Astrocyte of the hippocampus (primary cell): ENCODE measurements around the gene NDUFAF5.
"Not testable (repeated sequence)": the region's sequence is repeated elsewhere in the genome, so short reads cannot be mapped to it uniquely, and the experiment has no call there.

ENCODE experiments used
- DNase-seq: peaks from one replicate; pipeline ENCODE4 v3.0.0; 2011; ENCODE audit warnings: low read depth, low spot score

NDUFAF5 gene, protein sequence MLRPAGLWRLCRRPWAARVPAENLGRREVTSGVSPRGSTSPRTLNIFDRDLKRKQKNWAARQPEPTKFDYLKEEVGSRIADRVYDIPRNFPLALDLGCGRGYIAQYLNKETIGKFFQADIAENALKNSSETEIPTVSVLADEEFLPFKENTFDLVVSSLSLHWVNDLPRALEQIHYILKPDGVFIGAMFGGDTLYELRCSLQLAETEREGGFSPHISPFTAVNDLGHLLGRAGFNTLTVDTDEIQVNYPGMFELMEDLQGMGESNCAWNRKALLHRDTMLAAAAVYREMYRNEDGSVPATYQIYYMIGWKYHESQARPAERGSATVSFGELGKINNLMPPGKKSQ

DNA sequence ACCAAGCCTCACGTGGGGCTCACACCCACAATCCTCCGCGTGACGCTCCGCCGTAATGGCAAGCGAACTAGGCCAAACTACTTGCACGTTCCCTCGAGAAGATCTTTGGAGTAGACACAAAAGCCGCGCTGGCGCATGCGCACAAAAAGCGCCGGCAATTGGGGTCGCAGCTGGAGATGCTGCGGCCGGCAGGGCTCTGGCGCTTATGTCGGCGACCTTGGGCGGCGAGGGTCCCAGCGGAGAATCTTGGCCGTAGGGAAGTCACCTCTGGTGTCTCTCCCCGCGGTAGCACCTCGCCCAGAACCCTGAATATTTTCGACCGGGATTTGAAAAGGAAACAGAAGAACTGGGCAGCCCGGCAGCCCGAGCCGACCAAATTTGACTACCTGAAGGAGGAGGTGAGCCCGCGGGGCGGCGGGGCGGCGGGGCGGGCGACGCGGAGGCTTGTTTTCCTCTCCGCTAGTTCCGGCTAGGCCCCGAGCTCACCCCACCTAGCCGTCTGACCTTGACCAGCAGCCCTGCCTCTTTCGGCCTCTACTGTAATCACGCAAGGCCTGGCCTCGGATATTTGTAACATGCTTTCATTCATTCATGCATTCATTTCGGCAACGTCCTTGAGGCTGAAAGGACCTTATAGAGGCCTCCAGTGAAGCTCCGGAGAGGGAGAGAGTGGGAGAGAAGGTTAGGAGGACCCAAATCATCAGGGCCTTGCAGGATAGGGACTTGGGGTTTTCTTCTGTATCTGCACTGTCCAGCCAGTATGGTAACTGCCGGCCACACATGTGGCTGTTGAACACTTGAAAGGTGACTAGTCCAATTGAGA lies at the start of gene NDUFAF5, which contains the start of gene ESF1:
Gene NDUFAF5 (plus strand): TSS at position 136 of the 823 bp plus-strand sequence. CDS start 41 bp downstream, at position 177.
Gene ESF1 (minus strand): TSS at position 27 of the 823 bp plus-strand sequence. CDS start 1,779 bp downstream, outside the sequence.
- DNase-seq = peak; percentile 98

DNA sequence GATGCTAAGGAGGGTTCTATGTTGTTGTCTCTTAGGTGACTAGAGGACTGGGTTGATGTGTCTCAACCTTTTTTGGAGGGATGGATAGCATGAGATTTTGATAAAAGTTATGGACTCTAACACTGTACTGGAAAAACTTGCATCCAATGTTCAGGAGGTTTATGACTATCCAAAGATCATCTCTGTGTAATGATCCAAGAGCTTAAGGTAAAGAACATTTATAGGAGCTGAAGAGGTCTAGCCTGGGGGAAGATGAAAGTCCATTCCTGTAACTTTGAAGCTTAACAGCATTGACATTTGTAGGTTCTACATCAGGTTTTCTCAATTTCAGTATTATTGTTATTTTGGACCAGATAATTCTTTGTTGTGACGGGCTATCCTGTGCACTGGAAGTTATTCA lies 49.0 kb upstream of the NDUFAF5 start:
- no peak for DNase-seq

DNA sequence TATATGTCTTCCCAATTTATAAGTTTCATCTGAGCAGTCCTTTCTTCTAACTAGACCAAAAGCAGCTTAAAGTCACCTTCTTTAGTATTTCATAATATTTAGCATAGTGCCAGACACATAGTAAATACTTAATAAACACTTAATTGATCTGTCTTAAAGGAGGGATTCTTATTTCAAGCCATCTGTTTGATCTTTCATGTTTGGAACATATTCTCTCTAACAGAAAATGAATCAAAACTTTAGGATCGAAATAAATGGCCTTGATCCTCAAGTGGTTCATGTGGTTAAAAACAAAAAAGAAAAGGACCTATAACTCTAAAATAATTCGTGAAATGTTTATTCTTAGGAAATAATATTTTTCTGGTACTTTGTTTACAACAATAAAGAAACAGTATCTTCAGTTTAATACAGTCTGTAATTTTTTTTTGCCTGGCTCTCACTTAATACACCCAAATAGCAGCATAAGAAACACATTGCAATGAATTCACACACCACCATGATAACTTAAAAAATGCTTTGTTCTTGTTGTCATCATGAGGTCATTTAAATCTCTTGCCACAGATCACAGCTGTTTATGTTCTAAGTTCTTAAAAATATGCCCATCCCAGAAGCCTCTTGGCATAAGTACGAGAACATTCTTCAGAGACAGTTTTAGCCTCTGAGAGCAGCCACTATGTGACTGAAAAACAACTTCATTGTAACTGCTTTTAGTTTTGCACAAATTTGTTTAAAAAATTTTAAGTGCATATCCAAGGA lies 48.2 kb upstream of the NDUFAF5 start:
- DNase-seq = peak; percentile 68

DNA sequence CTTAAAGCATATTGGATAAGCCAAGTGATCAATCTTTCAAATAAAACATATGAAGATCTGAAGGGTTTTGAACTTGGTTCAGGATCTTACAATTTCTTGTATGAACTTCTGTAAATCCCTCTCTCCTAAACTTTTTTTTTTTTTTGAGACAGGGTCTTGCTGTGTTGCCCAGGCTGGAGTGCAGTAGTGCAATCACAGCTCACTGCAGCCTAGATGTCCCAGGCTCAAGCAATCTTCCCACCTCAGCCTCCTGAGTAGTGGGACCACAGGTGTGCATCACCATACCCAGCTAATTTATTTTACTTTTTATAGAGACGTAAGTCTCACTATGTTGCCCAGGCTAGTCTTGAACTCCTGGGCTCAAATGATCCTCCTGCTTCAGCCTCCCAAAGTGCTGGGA lies 46.6 kb upstream of the NDUFAF5 start:
- not testable (repeated sequence) for DNase-seq

DNA sequence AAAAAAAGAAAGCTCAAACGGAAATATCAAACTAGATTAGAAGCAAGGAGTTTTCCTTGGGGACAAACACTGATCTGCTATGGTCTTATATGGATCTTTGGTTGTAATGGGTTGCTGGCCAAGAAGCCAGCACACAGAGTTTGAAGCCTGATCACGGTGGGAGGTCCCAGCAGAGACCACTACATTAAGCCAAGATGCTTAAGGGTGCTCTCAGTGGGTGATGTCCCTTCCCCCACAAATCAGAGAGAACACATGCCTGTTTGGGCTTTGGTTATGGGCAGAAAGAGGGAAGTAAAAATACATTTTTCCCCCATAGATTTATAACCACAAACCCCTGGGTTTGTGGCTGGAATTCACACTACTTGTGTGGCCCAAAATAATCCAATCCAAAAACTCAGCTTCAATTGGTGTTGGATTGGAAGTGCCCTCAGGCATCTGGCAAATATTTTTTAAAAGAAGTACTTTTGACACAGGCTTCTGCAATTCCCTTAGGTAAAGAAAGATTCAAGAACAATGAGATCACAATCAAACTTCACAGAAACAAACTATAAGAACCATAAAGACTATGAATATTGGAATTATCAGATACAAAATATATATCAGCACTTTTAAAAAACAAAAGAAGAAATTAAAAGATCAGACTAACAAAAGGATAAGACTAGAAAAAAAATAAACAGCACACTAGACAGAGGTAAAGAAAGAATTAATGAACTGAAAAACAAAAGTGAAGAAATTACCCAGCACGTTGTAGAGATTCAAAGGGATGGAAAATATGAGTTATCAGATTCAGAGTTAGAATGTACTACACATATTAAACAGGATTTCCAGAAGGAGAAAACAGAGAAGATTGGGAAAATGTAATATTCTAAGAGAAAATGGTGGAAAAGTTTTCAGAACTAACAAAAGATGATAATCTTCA lies 44.8 kb upstream of the NDUFAF5 start:
- no peak for DNase-seq

DNA sequence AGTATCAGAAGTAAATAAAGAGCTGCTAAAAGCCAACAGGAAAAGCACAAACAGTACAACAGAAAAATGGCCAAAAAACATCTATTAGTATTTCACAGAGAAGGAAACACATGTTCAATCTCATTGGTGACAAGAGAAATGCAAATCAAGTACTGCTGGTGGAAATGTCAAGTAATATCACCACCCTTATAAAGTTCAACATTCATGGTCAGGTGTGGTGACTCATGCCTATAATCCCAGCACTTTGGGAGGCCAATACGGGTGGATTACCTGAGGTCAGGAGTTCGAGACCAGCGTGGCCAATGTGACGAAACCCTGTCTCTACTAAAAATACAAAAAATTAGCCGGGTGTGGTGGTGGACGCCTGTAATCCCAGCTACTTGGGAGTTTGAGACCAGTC lies 42.9 kb upstream of the NDUFAF5 start:
- DNase-seq = no peak

DNA sequence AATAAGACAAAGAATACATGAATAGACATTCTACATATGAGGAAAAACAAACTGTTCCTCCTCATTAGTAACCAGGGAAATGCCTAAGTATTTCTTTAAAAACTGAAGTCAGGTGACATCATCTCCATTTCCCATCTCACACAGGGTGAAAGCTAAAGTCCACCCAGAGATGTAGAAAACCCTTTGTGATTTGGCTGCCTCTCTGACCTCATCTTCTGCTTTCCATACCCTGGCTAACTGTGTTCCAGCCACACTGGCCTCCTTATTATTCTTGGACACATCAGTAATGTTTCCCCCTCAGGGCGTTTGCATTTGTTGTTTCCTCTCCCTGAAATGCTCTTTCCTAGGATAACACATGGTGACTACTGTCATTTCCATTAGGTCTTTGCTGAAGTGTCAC lies 40.5 kb upstream of the NDUFAF5 start:
- no peak for DNase-seq

DNA sequence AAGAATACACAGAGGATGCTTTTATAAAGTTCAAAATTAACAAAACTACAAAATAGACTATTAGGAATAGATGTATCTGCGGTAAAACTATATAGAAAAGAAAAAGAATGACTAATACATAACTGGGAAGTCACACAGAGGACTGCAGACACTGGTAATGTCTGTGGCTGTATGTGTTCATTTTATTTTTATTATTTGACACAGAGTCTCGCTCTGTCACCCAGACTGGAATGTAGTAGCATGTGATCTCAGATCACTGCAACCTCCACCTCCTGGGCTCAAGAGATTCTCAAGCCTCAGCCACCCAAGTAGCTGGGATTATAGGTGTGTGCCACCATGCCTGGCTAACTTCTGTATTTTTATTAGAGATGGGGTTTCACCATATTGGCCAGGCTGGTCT lies 39.0 kb upstream of the NDUFAF5 start:
- no peak for DNase-seq

DNA sequence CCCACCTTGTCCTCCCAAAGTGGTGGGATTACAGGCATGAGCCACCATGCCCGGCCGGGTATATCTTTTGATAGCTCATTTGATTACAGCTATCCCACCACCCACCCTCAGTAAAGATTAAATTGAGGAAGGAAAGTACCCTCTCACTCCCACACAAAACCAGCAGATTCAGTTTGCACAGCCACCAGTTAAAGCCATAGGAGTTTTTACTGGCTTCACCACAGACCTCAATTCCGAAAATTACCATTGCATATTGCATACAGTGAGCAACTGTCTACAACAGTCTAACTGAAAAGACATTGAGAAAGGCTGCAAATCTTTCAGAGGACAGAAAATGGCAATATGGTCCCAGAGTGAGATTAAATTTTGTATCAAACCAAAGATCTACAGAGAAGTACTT lies 35.0 kb upstream of the NDUFAF5 start:
- no peak for DNase-seq

DNA sequence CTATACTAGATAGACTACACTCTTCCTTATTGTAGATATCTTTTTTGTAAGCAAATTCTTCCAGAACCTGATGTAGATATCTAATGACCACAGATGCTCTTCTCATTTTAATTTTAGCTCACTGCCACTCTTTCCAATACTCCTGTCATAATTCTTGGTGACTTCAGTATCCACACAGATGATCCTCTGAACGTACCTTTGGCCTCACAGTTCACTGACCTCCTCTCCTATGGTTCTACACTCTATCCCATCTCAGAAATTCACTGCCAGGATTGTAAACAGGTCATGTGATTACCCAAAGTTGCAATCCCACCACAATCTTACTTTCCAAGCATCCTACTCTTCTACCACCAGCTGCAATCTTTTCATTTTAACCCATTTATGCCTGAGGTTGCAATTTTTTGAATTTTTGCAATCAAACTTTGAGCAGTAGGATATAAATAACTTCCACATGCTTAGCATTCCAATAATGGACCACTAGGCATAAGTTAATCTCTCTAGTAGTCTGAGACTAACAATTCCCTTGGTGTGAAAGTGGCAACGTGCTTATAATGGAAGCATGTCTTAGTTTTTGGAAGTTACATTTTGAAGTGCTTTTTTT lies 31.3 kb upstream of the NDUFAF5 start:
- DNase-seq = no peak

DNA sequence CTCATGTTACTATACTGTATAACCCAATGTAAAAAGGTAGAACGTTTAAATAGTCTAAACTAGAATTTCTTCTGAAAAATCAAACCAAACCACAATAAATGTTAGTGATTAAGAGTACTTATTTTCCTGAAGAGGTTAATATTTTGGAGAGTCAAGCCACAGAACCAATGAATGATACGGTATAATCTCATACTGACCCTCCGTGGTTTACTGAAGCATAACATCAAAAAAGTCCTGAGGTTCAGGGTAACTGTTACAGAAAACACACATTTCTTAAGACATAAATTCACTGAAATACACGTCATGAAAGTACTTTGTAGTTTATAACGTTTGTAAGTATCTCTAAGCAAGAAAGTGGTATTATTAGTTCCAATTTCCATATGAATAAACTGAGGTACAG lies 29.0 kb upstream of the NDUFAF5 start:
- DNase-seq = no peak

DNA sequence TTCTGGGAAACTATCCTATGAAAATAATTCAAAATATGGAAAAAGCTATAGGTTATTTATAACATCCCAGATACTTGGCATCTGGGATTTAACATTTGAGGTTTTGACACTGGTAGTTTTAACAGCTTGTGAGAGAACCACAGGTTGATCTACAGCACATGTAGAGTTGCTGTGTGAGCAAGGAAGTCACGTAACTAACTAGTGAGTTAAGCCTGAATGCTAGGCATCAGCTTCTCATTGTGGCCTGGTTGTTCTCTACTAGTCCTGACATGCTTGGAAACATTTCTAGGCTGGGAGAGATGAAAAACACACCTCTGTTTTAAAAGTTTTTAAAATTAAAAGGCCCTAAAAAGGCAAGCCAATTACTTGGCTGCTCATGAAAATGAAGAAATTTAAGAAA lies 28.3 kb upstream of the NDUFAF5 start:
- DNase-seq = no peak

DNA sequence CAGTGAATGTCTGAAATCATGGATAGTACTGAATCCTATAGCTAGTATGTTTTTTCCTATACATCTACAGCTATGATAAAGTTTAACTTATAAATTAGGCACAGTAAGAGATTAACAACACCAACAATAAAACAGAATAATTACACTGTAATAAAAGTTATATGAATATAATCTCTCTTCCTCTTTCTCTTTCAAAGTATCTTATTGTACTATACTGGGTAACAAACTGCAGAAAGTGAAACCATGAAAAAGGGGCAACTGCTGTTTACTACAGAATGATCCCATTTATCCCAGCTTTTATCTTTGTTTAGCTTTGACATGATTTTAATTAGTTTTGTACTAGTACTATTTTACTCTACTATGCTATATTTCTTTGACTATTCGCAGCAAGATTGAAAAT lies 25.9 kb upstream of the NDUFAF5 start:
- DNase-seq = no peak

DNA sequence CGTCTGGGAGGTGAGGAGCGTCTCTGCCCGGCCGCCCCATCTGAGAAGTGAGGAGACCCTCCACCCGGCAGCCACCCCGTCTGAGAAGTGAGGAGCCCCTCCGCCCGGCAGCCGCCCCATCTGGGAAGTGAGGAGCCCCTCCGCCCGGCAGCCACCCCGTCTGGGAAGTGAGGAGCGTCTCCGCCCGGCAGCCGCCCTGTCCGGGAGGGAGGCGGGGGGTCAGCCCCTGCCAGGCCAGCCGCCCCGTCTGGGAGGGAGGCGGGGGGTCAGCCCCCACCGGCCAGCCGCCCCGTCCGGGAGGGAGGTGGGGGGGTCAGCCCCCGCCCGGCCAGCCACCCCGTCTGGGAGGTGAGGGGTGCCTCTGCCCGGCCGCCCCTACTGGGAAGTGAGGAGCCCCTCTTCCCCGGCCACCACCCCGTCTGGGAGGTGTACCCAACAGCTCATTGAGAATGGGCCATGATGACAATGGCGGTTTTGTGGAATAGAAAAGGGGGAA lies 24.3 kb upstream of the NDUFAF5 start:
- DNase-seq = not testable (repeated sequence)

DNA sequence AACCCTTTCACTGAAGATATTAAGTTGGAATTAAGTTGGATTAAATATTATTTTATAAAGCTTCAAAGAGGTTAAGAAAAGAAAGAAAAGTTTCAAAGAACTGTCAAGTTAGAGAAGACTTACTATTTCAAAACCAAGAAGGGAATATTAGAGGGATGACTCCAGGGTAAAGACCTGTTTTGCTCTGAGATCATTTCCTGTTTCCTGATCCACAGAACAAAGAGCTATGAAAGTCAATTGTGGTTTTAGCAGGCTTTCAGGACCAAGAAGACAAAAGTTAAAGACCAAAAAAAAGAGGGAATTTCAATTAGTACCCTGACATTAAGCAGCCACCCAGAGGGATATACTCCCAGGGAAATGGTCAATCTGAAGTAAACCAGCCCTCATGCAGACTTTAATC lies 19.5 kb upstream of the NDUFAF5 start:
- no peak for DNase-seq

DNA sequence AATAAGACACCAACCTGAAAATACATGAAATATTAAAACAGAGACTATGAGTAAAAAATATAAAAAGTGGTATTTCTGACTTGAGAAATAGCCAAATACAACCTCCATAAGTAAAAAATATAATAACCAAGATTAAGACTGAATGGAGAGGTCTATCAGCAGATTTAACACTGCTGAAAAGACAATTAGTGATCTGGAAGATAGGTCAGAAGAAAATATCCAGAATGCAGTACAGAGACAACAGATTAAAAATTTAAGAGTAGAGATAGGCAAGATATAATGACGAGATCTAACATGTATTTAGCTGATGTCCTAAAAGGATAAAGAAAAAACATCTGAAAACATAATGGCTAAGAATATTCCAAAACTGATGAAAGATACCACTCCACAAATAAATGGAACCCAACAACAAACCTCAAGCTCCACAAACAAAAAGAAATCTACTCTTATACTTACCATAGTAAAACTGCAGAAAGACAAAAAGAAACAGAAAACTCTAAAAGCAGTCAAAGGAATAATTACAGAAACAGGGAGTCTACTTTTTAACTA lies 18.9 kb upstream of the NDUFAF5 start:
- no peak for DNase-seq

DNA sequence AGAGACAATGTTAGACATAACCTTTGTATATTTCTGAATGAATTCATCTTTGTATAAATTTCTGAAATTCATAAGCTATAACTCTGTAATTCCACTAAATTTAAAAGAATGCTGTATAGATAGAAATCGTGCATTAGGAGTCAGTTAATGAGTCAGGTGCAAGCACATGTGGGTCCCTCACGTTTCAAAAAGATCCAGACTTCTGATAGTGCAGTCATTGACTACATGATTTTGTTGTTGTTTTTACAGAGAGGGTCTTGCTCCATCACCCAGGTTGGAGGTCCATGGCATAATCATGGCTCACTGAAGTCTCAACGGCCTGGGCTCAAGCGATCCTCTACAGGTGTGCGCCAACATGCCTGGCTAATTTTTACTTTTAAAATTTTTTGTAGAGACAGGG lies 14.7 kb upstream of the NDUFAF5 start:
- no peak for DNase-seq

DNA sequence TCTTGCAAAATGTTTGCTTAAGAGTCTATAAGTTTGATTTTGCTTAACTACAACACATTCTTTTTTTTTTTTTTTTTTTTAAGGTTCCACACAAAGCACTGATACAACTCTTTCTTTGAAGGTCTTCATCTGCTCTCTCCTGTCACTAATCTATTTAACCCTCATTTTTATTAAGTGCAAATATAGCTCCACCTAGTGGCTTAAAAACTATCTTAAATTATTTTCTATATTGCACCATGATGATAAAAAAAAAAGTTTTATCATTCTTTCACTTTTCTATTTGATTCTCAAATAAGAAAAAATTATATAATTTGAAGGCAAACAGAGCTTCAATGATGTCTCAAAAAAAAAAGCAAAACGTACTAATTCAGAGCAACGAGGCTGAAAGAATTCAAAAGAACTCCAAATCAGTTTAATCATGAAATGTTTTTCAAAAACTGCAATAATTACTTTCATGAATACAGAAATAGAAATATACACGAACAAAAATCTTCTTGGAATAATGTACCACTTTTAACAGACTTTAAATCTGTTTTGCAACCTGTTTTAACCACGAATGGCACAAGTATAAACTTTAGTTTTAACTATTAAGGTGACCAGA lies 12.9 kb upstream of the NDUFAF5 start:
- DNase-seq = no peak

DNA sequence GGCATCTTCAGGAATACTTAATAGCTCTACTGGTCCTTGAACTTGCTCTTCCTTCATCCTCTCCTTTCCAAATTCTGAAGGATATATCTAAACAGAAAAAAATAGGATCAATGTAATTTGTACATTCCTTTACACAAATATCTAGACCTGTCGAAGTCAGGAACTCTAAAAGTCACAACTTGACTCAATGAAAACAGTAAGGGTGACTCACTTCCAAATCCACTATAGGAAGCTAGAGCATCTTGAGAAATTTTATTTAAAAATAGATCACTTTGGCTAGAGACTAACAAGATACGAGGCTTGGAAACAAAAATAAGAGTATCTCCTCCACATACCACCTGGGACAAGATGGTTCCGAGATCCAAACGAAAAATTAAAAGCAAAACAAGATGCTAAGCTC lies 12.3 kb upstream of the NDUFAF5 start:
- DNase-seq = no peak

DNA sequence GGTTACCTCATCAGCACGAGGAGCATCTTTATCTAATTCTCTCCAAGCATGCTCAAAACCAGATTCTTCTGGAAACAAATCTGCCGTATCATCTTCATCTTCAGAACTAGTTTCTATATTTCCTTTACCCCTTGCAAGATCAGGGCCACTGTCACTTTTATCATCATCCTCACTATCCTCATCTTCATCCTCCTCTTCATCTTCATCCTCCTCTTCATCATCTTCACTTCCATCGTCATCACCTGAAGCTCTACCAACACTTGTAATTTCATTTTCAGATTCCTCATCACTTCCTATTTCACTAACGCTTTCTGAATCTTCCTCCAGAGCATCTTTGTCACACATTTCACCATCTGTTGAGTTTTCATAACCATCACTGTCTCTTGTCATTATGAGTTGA lies 9.0 kb upstream of the NDUFAF5 start:
- no peak for DNase-seq
